HL-60 (cell line): ENCODE results near the gene SLC4A8.

Source experiments
- GABPA ChIP-seq: IDR thresholded peaks from 2 replicates; pipeline ENCODE4 v1.6.1; 2012; ENCODE audit warnings: low read depth
- POLR2AphosphoS5 ChIP-seq: IDR thresholded peaks from 2 replicates; pipeline ENCODE4 v1.6.1; 2012; ENCODE audit warnings: low read depth
- SPI1 ChIP-seq: IDR thresholded peaks from 2 replicates; pipeline ENCODE4 v1.6.1; 2012; ENCODE audit warnings: low read depth, mild to moderate bottlenecking, borderline replicate concordance
- TF ChIP-seq, protein P1 (sequence below): IDR thresholded peaks from one replicate; pipeline ENCODE4 v1.5.1; 2011; ENCODE audit warnings: low read length, control low read depth, inconsistent platforms; ENCODE audit not compliant: insufficient read depth
- TF ChIP-seq, protein P2 (sequence below): IDR thresholded peaks from 2 replicates; pipeline ENCODE4 v1.6.1; 2012; ENCODE audit warnings: low read depth; ENCODE audit not compliant: insufficient replicate concordance

DNA sequence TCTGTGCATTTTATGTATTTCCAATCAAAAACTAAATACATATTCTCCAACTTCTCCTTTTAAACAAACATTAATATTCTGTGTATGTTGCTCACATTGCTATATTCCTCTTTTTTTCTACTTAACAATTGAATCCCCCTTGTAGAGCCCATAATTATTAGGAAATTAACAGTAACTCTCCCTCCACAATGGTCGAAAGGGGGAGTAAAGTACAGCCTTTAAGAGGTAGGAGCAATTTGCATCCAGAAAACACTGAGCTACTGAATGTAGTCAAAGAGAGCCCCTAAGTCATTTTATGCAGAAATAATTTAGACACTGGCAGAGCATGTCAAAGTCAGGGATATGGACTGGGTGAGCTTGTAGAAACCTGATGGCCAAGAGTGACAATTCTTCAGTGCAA is 109.2 kb downstream of the SLC4A8 start:
- TF ChIP-seq, protein P1, sequence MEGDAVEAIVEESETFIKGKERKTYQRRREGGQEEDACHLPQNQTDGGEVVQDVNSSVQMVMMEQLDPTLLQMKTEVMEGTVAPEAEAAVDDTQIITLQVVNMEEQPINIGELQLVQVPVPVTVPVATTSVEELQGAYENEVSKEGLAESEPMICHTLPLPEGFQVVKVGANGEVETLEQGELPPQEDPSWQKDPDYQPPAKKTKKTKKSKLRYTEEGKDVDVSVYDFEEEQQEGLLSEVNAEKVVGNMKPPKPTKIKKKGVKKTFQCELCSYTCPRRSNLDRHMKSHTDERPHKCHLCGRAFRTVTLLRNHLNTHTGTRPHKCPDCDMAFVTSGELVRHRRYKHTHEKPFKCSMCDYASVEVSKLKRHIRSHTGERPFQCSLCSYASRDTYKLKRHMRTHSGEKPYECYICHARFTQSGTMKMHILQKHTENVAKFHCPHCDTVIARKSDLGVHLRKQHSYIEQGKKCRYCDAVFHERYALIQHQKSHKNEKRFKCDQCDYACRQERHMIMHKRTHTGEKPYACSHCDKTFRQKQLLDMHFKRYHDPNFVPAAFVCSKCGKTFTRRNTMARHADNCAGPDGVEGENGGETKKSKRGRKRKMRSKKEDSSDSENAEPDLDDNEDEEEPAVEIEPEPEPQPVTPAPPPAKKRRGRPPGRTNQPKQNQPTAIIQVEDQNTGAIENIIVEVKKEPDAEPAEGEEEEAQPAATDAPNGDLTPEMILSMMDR, result no peak
- TF ChIP-seq, protein P2, sequence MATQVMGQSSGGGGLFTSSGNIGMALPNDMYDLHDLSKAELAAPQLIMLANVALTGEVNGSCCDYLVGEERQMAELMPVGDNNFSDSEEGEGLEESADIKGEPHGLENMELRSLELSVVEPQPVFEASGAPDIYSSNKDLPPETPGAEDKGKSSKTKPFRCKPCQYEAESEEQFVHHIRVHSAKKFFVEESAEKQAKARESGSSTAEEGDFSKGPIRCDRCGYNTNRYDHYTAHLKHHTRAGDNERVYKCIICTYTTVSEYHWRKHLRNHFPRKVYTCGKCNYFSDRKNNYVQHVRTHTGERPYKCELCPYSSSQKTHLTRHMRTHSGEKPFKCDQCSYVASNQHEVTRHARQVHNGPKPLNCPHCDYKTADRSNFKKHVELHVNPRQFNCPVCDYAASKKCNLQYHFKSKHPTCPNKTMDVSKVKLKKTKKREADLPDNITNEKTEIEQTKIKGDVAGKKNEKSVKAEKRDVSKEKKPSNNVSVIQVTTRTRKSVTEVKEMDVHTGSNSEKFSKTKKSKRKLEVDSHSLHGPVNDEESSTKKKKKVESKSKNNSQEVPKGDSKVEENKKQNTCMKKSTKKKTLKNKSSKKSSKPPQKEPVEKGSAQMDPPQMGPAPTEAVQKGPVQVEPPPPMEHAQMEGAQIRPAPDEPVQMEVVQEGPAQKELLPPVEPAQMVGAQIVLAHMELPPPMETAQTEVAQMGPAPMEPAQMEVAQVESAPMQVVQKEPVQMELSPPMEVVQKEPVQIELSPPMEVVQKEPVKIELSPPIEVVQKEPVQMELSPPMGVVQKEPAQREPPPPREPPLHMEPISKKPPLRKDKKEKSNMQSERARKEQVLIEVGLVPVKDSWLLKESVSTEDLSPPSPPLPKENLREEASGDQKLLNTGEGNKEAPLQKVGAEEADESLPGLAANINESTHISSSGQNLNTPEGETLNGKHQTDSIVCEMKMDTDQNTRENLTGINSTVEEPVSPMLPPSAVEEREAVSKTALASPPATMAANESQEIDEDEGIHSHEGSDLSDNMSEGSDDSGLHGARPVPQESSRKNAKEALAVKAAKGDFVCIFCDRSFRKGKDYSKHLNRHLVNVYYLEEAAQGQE, result no peak
- TF ChIP-seq POLR2AphosphoS5, result no peak
- no peak for TF ChIP-seq GABPA
- TF ChIP-seq SPI1, result no peak
